Glutamatergic neuron (in vitro differentiated cells): Measurements from ENCODE around the gene COP1. TPM values are rescaled to one million over a fixed set of nuclear protein-coding genes. Genes with fewer than 3 reads are reported as not detected.
"Not testable (repeated sequence)": the region's sequence is repeated elsewhere in the genome, so short reads cannot be mapped to it uniquely, and the experiment has no call there.

Source experiments
- DNase-seq: peaks from one replicate; pipeline ENCODE4 v3.0.0; 2022
- H3K27ac Mint-ChIP-seq: one replicate; pipeline ENCODE4 v1.8.0; 2020; ENCODE audit warnings: mild to moderate bottlenecking, mixed read lengths, inconsistent platforms; ENCODE audit not compliant: unreplicated experiment
- H3K27me3 Mint-ChIP-seq: one replicate; pipeline ENCODE4 v1.8.0; 2020; ENCODE audit warnings: mild to moderate bottlenecking, moderate library complexity, mixed read lengths, inconsistent platforms; ENCODE audit not compliant: unreplicated experiment
- H3K36me3 Mint-ChIP-seq: one replicate; pipeline ENCODE4 v1.8.0; 2020; ENCODE audit warnings: mild to moderate bottlenecking, mixed read lengths, inconsistent platforms; ENCODE audit not compliant: unreplicated experiment
- H3K4me1 Mint-ChIP-seq: one replicate; pipeline ENCODE4 v1.8.0; 2020; ENCODE audit warnings: mild to moderate bottlenecking, low read depth, mixed read lengths, inconsistent platforms; ENCODE audit not compliant: unreplicated experiment
- H3K4me3 Mint-ChIP-seq: one replicate; pipeline ENCODE4 v1.8.0; 2020; ENCODE audit warnings: mild to moderate bottlenecking, mixed read lengths, inconsistent platforms; ENCODE audit not compliant: unreplicated experiment
- H3K9me3 Mint-ChIP-seq: one replicate; pipeline ENCODE4 v1.8.0; 2020; ENCODE audit warnings: mild to moderate bottlenecking, moderate library complexity, mixed read lengths, inconsistent platforms; ENCODE audit not compliant: unreplicated experiment
- total RNA-seq: library from RNA; stranded (reverse); fragmentation: NEBNext Ultra II Directional; extraction: Animal tissue kit (Norgen Biotek cat#: 25700); gene quantifications from one replicate; pipeline ENCODE4 v1.2.1, GENCODE V29; 2021; ENCODE audit not compliant: unreplicated experiment
- TF ChIP-seq, protein P1 (sequence below): fragments of 200-600 bp; sonication (generic); IDR thresholded peaks from one replicate; pipeline ENCODE4 v1.5.0; 2021; ENCODE audit not compliant: partially characterized antibody, unreplicated experiment

COP1 gene
- total RNA-seq, 1 donor from 2014 or later: 52.3 TPM

DNA sequence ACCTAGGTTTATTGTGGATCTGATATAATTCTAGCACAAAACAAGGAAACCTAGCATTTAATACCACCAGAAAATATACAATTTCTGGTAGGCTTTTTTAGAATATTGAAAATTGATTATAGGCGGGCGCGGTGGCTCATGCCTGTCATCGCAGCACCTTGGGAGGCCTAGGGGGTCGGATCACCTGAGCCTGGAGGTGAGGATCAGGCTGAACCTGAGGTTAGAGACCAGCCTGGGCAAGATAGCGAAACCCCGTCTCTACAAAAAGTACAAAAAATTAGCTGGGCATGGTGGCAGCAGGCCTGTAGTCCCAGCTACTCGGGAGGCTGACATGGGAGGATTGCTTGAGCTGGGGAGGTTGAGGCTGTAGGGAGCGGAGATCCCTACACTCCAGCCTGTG is 948 bp upstream of the COP1 start:
- H3K4me3 Mint-ChIP-seq: peak overlapping the region; percentile 98
- peak overlapping the region; percentile 90 for H3K27ac Mint-ChIP-seq
- H3K36me3 Mint-ChIP-seq: no peaks in the 10 kb centered on the region
- TF ChIP-seq, protein P1, sequence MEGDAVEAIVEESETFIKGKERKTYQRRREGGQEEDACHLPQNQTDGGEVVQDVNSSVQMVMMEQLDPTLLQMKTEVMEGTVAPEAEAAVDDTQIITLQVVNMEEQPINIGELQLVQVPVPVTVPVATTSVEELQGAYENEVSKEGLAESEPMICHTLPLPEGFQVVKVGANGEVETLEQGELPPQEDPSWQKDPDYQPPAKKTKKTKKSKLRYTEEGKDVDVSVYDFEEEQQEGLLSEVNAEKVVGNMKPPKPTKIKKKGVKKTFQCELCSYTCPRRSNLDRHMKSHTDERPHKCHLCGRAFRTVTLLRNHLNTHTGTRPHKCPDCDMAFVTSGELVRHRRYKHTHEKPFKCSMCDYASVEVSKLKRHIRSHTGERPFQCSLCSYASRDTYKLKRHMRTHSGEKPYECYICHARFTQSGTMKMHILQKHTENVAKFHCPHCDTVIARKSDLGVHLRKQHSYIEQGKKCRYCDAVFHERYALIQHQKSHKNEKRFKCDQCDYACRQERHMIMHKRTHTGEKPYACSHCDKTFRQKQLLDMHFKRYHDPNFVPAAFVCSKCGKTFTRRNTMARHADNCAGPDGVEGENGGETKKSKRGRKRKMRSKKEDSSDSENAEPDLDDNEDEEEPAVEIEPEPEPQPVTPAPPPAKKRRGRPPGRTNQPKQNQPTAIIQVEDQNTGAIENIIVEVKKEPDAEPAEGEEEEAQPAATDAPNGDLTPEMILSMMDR: no peak
- peaks cover 7% of the 10 kb centered on the region for H3K27me3 Mint-ChIP-seq
- H3K9me3 Mint-ChIP-seq: peaks cover 11% of the 10 kb centered on the region
- peaks cover 14% of the 10 kb centered on the region for H3K4me1 Mint-ChIP-seq
- DNase-seq: no peak

DNA sequence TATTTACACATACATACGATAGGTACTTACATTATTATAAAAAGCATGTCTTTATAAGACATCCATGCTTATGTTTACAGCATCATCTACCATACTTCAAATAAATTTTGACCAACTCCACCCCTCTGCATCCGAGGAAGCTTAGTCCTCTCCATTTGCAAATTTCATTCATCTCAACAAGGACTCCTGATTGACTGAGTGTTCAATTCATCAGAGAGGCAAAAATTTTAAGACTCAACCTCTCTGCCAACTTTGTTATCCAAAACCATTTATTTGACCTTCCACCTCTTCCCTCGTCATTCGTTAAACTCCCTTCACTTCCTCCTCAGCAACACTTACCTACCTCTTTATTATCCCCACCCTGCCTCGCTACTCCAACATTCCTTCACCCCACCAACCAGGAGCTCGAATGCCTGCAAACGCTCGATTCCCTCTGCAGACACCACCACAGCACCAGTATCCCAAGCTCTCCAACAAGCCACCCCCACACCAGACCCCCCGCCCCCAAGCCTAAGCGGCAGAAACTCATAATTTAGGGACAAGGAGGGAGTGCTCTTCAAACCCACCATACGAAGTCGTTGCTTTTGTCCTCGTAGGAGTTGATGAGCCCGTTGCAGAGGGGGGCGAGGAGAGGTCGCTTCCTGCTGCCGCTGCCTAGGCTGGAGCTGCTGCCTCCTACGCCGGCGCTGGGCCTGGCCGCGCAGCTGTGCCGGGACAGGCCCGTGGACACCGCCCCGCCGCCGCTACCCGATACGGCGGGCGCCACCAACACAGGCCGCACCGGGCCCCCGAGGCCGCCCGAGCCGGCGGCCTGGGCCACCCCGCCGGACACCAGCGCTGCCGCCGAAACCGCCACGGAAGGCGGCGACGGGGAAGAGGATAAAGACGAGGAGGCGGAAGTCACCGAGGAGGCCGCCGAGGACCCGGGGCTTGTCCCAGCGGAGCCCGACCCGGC is 803 bp downstream of the COP1 start:
- peak; percentile 55 for DNase-seq
- peaks cover 11% of the 10 kb centered on the region for H3K9me3 Mint-ChIP-seq
- H3K36me3 Mint-ChIP-seq: no peaks in the 10 kb centered on the region
- TF ChIP-seq, protein P1: no peak
- peak overlapping the region; percentile 99 for H3K4me3 Mint-ChIP-seq
- H3K4me1 Mint-ChIP-seq: peaks cover 14% of the 10 kb centered on the region
- peaks cover 7% of the 10 kb centered on the region for H3K27me3 Mint-ChIP-seq
- H3K27ac Mint-ChIP-seq: peak overlapping the region; percentile 89

DNA sequence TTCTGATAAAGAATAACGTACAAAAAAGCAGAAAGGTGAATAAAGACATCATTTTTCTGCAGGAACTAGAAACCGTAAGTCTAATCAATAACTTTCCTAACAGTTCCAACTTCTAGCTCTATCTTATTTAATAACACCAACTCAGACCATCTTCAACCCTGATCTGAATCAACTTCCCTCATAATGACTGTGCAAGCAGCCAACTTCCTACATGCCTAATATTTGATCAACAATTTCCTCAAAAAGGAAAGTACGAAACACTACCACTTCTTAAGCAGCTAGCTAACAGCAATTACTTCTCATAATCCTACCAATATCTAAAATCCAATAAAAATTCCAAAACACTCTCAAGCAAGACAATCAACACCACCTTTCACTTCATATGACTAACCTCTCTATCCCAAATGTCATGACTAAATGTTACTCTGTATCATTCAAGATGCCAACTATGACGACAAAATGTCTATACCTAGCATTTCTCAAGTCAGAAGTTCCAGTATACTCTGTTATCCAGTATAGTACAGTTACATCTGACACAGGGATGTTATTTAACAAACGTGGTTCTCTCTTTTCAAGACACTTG is 1.7 kb downstream of the COP1 start:
- H3K9me3 Mint-ChIP-seq: peaks cover 11% of the 10 kb centered on the region

DNA sequence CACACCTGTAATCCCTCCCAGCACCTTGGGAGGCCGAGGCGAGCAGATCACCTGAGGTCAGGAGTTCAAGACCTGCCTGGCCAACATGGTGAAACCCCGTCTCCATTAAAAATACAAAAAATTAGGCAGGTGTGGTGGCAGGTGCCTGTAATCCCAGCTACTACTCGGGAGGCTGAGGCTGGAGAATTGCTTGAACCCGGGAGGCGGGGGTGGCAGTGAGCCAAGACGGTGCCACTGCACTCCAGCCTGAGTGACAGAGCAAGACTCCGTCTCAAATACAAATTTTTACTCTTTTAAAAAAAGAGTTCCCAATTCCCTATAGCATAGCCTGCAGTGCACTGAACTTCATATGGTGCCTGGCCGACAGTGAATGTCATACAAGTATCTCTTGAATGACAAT is 2.4 kb downstream of the COP1 start:
- not testable (repeated sequence) for DNase-seq, H3K27me3 Mint-ChIP-seq, H3K27ac Mint-ChIP-seq, H3K36me3 Mint-ChIP-seq
- Mint-ChIP-seq H3K4me3 (peak overlapping the region; percentile 99), H3K9me3 (peaks cover 11% of the 10 kb centered on the region), H3K4me1 (peaks cover 14% of the 10 kb centered on the region)

More for the DNA sequence above, 1.7 kb downstream of the COP1 start:
- no peak overlapping the region for H3K27ac Mint-ChIP-seq
- no peaks in the 10 kb centered on the region for H3K36me3 Mint-ChIP-seq
- H3K27me3 Mint-ChIP-seq: peaks cover 7% of the 10 kb centered on the region
- H3K4me3 Mint-ChIP-seq: peak overlapping the region; percentile 99
- H3K4me1 Mint-ChIP-seq: peaks cover 14% of the 10 kb centered on the region
- TF ChIP-seq, protein P1: no peak
- DNase-seq: no peak

DNA sequence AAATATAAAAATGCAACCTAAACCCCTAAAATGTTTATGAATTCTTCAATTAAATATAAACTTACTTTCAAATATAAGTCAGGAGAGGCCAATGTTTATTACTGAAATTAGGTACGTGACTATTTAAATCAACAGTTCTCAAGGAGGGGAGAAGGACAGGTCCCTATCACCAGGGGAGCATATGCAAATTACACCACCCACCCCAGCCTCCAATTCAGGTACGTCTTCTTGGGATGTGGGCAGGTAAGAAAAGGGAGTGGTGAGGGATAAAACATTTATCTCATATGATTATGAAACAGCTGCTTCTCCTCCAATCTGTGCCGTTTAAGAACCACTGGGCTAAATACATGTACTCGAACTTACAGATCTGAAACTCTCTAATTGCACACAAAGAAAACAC is 3.4 kb downstream of the COP1 start:
- TF ChIP-seq, protein P1: no peak
- Mint-ChIP-seq H3K9me3 (peaks cover 11% of the 10 kb centered on the region), H3K4me3 (peak overlapping the region; percentile 49), H3K27me3 (peaks cover 7% of the 10 kb centered on the region), H3K4me1 (peaks cover 14% of the 10 kb centered on the region), H3K36me3 (no peaks in the 10 kb centered on the region), H3K27ac (no peak overlapping the region)
- DNase-seq: no peak
